ENCODE measurements around the gene FBXW12. TPM values are rescaled to one million over a fixed set of nuclear protein-coding genes. Genes with fewer than 3 reads are reported as not detected.

FBXW12 gene
- total RNA-seq, 1 donor from 2014 or later, result not detected

DNA sequence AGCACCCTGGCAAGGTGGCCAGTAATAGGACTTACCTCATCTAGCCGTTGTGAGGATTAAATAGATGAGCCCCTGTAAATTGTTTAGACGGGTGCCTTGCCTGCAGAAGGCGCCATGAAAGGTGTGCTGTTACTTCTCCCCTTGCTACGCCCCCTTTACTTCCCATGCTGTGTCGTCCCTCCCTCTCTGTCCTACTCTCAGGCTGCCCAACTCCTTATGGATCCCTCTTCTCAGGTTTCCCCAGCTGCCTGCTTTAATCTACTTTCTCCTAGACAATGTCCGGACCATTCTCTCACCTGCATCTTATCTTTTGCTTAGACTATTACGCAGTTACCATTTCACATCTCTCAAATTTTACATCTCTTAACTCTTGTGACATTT lies 1.7 kb upstream of the FBXW12 start:
- ATAC-seq (no peak), DNase-seq (no peak)
- intact Hi-C loops (cut with DNase I), result no loop called here
- TF ChIP-seq, protein P1, sequence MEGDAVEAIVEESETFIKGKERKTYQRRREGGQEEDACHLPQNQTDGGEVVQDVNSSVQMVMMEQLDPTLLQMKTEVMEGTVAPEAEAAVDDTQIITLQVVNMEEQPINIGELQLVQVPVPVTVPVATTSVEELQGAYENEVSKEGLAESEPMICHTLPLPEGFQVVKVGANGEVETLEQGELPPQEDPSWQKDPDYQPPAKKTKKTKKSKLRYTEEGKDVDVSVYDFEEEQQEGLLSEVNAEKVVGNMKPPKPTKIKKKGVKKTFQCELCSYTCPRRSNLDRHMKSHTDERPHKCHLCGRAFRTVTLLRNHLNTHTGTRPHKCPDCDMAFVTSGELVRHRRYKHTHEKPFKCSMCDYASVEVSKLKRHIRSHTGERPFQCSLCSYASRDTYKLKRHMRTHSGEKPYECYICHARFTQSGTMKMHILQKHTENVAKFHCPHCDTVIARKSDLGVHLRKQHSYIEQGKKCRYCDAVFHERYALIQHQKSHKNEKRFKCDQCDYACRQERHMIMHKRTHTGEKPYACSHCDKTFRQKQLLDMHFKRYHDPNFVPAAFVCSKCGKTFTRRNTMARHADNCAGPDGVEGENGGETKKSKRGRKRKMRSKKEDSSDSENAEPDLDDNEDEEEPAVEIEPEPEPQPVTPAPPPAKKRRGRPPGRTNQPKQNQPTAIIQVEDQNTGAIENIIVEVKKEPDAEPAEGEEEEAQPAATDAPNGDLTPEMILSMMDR (IDR thresholded peaks at IDR 0.05), result no peak
- Histone ChIP-seq H3K4me3 (no peak overlapping the region), H3K27ac (no peak overlapping the region), H3K9me3 (no peaks in the 10 kb centered on the region), H3K27me3 (no peaks in the 10 kb centered on the region), H3K36me3 (no peaks in the 10 kb centered on the region), H3K4me1 (no peaks in the 10 kb centered on the region)

DNA sequence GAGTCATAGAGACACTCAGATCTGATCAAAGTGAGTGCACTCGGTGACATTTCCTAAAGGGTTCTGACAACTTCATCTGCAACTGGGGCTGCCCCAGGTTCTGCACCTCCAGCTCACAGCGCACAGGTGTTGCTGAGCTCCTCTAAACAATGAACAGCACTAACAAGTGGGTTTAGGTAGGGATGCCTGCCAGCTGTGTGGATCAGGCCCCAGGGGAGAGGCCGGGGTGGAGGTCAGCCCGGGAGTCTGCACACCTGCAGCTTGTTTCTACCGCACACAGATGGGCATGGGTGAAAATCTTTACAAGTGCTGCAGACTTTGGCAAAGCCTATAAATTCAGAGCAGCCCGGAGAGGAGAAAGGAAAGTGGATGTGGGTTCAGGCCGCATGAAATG lies 355 bp downstream of the FBXW12 start:
- Histone ChIP-seq H3K4me3 (no peak overlapping the region), H3K36me3 (no peaks in the 10 kb centered on the region), H3K4me1 (no peaks in the 10 kb centered on the region), H3K27me3 (no peaks in the 10 kb centered on the region), H3K27ac (no peak overlapping the region), H3K9me3 (no peaks in the 10 kb centered on the region)
- ATAC-seq (no peak), DNase-seq (no peak)
- TF ChIP-seq, protein P1 (IDR thresholded peaks at IDR 0.05), result no peak
- intact Hi-C loops (cut with DNase I), result no loop called here

DNA sequence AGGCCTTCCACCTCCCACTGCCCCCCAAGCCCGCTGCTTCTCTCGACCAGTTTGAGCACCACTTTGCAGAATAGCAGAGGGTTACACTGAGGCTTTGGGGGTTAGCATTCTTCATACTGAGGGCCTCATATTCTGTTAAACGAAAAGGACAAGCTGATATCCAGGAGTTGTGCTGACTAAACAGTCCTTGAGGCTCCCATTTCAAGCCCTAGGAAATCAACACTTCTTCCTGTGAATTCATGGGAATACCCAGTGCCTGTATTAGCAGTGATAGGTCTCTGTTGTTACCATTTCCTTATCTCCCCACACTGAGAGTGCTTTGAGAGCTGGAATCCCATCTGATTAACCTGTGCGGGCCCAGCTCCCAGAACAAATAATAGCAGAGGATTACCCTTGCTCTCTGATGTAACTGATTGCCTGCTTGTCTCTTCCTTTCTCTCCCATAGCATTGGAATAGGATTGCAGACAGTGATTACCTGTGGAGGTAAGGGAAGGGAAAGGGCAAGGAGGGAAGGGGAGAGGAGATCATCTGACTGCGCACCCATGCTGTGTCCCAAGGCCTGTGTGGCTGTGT lies 930 bp downstream of the FBXW12 start:
- H3K27me3 ChIP-seq, result no peaks in the 10 kb centered on the region
- TF ChIP-seq, protein P1 (IDR thresholded peaks at IDR 0.05), result no peak
- H3K36me3 ChIP-seq, result no peaks in the 10 kb centered on the region
- H3K4me3 ChIP-seq, result no peak overlapping the region
- no peak overlapping the region for H3K27ac ChIP-seq
- H3K4me1 ChIP-seq, result no peaks in the 10 kb centered on the region
- ATAC-seq (no peak), DNase-seq (no peak)
- intact Hi-C loops (cut with DNase I), result no loop called here
- no peaks in the 10 kb centered on the region for H3K9me3 ChIP-seq

DNA sequence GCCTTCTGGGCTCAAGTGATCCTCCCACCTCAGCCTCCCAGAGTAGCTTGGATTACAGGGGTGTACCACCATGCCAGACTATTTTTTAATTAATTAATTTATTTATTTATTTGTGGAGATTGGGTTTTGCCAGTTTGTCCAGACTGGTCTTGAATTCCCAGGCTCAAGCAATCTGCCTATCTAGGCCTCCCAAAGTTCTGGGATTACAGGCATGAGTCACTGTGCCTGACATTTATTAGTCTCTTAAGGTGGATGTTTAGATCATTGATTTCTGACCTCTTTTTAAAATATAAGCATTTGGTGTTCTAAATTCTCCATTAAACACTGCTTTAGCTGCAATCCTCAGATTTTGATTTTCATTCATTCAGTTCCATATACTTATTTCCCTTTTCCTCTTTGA lies 15.6 kb downstream of the FBXW12 start:
- DNase-seq (no peak), ATAC-seq (no peak)
- no peak overlapping the region for H3K4me3 ChIP-seq
- no peaks in the 10 kb centered on the region for H3K36me3 ChIP-seq
- TF ChIP-seq, protein P1 (IDR thresholded peaks at IDR 0.05), result no peak
- intact Hi-C loops (cut with DNase I), result no loop called here
- H3K9me3 ChIP-seq, result no peaks in the 10 kb centered on the region
- H3K27ac ChIP-seq, result no peak overlapping the region
- no peaks in the 10 kb centered on the region for H3K27me3 ChIP-seq
- H3K4me1 ChIP-seq, result no peaks in the 10 kb centered on the region

DNA sequence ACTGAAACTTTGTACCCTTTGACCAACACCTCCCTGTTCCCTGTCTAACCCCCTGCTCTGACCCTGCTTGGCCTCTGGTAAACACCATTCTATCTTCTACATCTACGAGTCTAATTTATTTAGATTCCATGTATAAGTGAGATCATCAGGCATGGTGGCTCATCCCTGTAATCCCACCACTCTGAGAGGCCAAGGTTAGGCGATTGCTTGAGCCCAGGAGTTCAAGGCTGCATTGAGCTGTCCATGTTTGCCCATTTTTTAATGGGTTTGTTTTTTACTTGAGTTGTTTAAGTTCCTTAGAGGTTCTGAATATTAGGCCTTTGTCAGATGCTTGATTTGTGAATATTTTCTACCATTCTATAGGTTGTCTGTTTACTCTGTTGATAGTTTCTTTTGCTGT lies 16.9 kb downstream of the FBXW12 start:
- TF ChIP-seq, protein P1 (IDR thresholded peaks at IDR 0.05), result no peak
- H3K27me3 ChIP-seq, result no peaks in the 10 kb centered on the region
- no peak overlapping the region for H3K27ac ChIP-seq
- no peak overlapping the region for H3K4me3 ChIP-seq
- ATAC-seq (no peak), DNase-seq (no peak)
- H3K36me3 ChIP-seq, result no peaks in the 10 kb centered on the region
- H3K9me3 ChIP-seq, result no peaks in the 10 kb centered on the region
- no peaks in the 10 kb centered on the region for H3K4me1 ChIP-seq
- intact Hi-C loops (cut with DNase I), result no loop called here

DNA sequence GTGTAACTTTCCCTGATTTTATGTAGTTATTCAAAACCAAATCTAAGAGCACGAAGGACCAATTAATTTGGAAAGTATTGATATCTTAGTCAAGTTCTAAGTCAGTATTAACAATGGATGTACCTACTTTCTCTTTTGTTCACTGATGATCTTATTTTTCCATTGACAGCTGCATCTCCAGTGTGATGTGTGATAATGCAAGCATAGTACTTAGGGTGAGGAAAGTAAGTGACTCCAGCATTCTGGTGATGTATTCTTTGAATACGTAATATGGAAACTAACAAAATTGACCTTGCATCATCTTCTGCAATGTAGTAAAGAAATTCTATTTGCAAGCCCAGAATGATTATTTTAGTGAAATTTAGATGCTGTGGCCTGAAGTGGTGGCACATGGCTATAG lies 22.4 kb downstream of the FBXW12 start:
- ATAC-seq (no peak), DNase-seq (no peak)
- intact Hi-C loops (cut with DNase I), result no loop called here
- H3K4me3 ChIP-seq, result no peak overlapping the region
- TF ChIP-seq, protein P1 (IDR thresholded peaks at IDR 0.05), result no peak
- H3K9me3 ChIP-seq, result no peaks in the 10 kb centered on the region
- no peaks in the 10 kb centered on the region for H3K27me3 ChIP-seq
- no peaks in the 10 kb centered on the region for H3K4me1 ChIP-seq
- H3K36me3 ChIP-seq, result no peaks in the 10 kb centered on the region
- H3K27ac ChIP-seq, result no peak overlapping the region

All from upper lobe of right lung (tissue), 1 donor.